Tibial nerve (tissue), 4 donors: ENCODE results near the gene PNMT. TPM values are rescaled to one million over a fixed set of nuclear protein-coding genes. Genes with fewer than 3 reads are reported as not detected.

Experiments used
- DNase-seq, 2 donors: peaks; one replicate each; pipeline ENCODE4 v3.0.0-alpha.2; 2019; ENCODE audit warnings: low spot score in 2 of 2
- H3K27ac ChIP-seq, 4 donors: fragments of 200-600 bp; sonication (generic) in 3 of 4; one replicate each; pipeline ENCODE4 v1.5.1; 2017 to 2019; ENCODE audit warnings: mild to moderate bottlenecking in 1 of 4
- H3K27me3 ChIP-seq, 2 donors: fragments of 200-600 bp; sonication (generic) in 1 of 2; one replicate each; pipeline versions ENCODE4 v1.5.1 to v1.6.0; 2017 to 2019
- H3K36me3 ChIP-seq, 3 donors: fragments of 200-600 bp; sonication (generic); one replicate each; pipeline ENCODE4 v1.5.1; 2018 to 2019
- H3K4me1 ChIP-seq, 4 donors: fragments of 200-600 bp; sonication (generic) in 3 of 4; one replicate each; pipeline ENCODE4 v1.5.1; 2017 to 2019
- H3K4me3 ChIP-seq, 4 donors: fragments of 200-600 bp; sonication (generic) in 3 of 4; one replicate each; pipeline ENCODE4 v1.5.1; 2017 to 2019; ENCODE audit warnings: mild to moderate bottlenecking in 1 of 4, moderate library complexity in 1 of 4
- H3K9me3 ChIP-seq, 4 donors: fragments of 200-600 bp; sonication (generic) in 3 of 4; one replicate each; pipeline ENCODE4 v1.5.1; 2017 to 2019
- EP300 ChIP-seq, 2 donors: sonication (generic); formaldehyde crosslinking; IDR thresholded peaks; one replicate each; pipeline ENCODE4 v1.6.1; 2017; ENCODE audit warnings: antibody characterized with exemption in 2 of 2, mild to moderate bottlenecking in 1 of 2
- POLR2A ChIP-seq, 2 donors: fragments of 450-650 bp; IDR thresholded peaks; one replicate each; pipeline ENCODE4 v1.6.1; 2017; ENCODE audit warnings: antibody characterized with exemption in 2 of 2, mild to moderate bottlenecking in 2 of 2, moderate library complexity in 2 of 2
- WGBS, 2 donors: methylation state at CpG; one replicate each; pipeline ENCODE4 v1.1.5; 2018; 5-methylcytosine and 5-hydroxymethylcytosine counted together
- total RNA-seq, 4 donors: library from RNA; depleted of rRNA; stranded (reverse); fragments of >200 nt; gene quantifications; one replicate each; pipeline ENCODE4 v1.1.0, GENCODE V29; 2016
- TF ChIP-seq, protein P1 (sequence below), 5 experiments: fragments of 200-600 bp in 3 of 5; fragments of 450-650 bp in 2 of 5; sonication (generic) in 3 of 5; IDR thresholded peaks; one replicate each; pipeline ENCODE4 v1.5.1; 2016 to 2019; ENCODE audit warnings: antibody characterized with exemption in 5 of 5, mild to moderate bottlenecking in 3 of 5, moderate library complexity in 2 of 5

Gene PNMT
- total RNA-seq, 4 donors from 2014 or later: 2.4 to 19.6 (median 12.4) TPM

DNA sequence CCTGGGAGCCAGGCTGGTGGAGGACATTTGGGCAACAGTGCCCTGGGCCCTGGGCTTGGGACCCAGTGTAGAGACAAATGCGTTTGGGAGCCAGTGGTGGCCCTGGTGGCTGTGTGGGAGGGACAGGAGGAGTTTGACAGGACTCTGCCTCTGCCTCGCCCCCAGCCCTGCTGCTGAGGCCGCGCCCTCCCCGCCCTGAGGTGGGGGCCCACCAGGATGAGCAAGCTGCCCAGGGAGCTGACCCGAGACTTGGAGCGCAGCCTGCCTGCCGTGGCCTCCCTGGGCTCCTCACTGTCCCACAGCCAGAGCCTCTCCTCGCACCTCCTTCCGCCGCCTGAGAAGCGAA is 15.0 kb upstream of the PNMT start:
- Histone ChIP-seq H3K4me1 (peaks cover 0 to 53% (median 22%) of the 10 kb centered on the region in 4 donors), H3K4me3 (peak overlapping the region; percentile 5 to 40 (median 18)), H3K27ac (peak overlapping the region; percentile 80 to 94 (median 88)), H3K27me3 (no peaks in the 10 kb centered on the region), H3K9me3 (no peaks in the 10 kb centered on the region), H3K36me3 (peaks cover 0 to 29% (median 7%) of the 10 kb centered on the region in 3 donors)
- no peak for DNase-seq
- 54 to 77% methylated on average over 12 of the region's 12 CpGs for WGBS, 2 donors
- no peak for TF ChIP-seq POLR2A (IDR thresholded peaks at IDR 0.05)
- no peak for TF ChIP-seq EP300 (IDR thresholded peaks at IDR 0.05)
- TF ChIP-seq, protein P1, sequence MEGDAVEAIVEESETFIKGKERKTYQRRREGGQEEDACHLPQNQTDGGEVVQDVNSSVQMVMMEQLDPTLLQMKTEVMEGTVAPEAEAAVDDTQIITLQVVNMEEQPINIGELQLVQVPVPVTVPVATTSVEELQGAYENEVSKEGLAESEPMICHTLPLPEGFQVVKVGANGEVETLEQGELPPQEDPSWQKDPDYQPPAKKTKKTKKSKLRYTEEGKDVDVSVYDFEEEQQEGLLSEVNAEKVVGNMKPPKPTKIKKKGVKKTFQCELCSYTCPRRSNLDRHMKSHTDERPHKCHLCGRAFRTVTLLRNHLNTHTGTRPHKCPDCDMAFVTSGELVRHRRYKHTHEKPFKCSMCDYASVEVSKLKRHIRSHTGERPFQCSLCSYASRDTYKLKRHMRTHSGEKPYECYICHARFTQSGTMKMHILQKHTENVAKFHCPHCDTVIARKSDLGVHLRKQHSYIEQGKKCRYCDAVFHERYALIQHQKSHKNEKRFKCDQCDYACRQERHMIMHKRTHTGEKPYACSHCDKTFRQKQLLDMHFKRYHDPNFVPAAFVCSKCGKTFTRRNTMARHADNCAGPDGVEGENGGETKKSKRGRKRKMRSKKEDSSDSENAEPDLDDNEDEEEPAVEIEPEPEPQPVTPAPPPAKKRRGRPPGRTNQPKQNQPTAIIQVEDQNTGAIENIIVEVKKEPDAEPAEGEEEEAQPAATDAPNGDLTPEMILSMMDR (IDR thresholded peaks at IDR 0.05): no peak

GRCh38 chr17:39653662-39654331 is 14.5 kb upstream of the PNMT start:
- no peaks in the 10 kb centered on the region for H3K9me3 ChIP-seq
- 53 to 54% methylated on average over 14 of the region's 14 CpGs for WGBS, 2 donors
- H3K4me1 ChIP-seq: peaks cover 0 to 57% (median 24%) of the 10 kb centered on the region in 4 donors
- peak; percentile 59 to 60 for DNase-seq
- H3K4me3 ChIP-seq: peak overlapping the region; percentile 5 to 40 (median 18)
- no peaks in the 10 kb centered on the region for H3K27me3 ChIP-seq
- peaks cover 0 to 34% (median 10%) of the 10 kb centered on the region in 3 donors for H3K36me3 ChIP-seq
- peak overlapping the region; percentile 80 to 94 (median 88) for H3K27ac ChIP-seq
- TF ChIP-seq EP300 (IDR thresholded peaks at IDR 0.05) (no peak), POLR2A (IDR thresholded peaks at IDR 0.05) (no peak)
- TF ChIP-seq, protein P1 (IDR thresholded peaks at IDR 0.05): peak; percentile 72 to 88 (median 73)

GRCh38 chr17:39655105-39655504 is 13.1 kb upstream of the PNMT start:
- Histone ChIP-seq H3K27ac (peak overlapping the region in 2 of 4 donors; percentile 93 to 94), H3K36me3 (peaks cover 0 to 46% (median 10%) of the 10 kb centered on the region in 3 donors), H3K9me3 (no peaks in the 10 kb centered on the region), H3K4me3 (peak overlapping the region in 1 of 4 donors; percentile 5), H3K4me1 (peaks cover 0 to 70% (median 37%) of the 10 kb centered on the region in 4 donors), H3K27me3 (no peaks in the 10 kb centered on the region)
- DNase-seq: no peak
- no peak for TF ChIP-seq POLR2A (IDR thresholded peaks at IDR 0.05)
- TF ChIP-seq, protein P1 (IDR thresholded peaks at IDR 0.05): no peak
- no peak for TF ChIP-seq EP300 (IDR thresholded peaks at IDR 0.05)
- WGBS, 2 donors: 72 to 73% methylated on average over 2 of the region's 2 CpGs

DNA sequence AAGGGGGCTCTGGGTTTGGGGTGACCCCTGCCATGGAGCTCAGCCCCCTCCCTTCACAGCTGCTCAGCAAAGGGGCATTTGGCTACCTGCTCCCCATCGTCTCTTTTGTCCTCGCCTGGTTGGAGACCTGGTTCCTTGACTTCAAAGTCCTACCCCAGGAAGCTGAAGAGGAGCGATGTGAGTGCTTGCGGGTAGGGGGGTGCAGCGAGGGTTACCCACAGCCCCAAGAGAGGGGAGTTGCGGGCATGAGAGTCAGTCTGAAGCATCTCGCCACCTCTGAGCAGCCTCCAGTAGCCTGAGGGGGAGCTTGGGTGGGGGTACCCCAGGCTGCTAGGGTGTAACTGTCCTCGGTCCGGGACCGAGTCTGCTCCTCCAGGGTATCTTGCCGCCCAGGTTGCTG is 9.9 kb upstream of the PNMT start:
- no peak for DNase-seq
- TF ChIP-seq EP300 (IDR thresholded peaks at IDR 0.05): no peak
- TF ChIP-seq POLR2A (IDR thresholded peaks at IDR 0.05): no peak
- TF ChIP-seq, protein P1 (IDR thresholded peaks at IDR 0.05): no peak
- Histone ChIP-seq H3K9me3 (no peaks in the 10 kb centered on the region), H3K4me3 (no peak overlapping the region), H3K36me3 (peaks cover 0 to 76% (median 19%) of the 10 kb centered on the region in 3 donors), H3K27me3 (no peaks in the 10 kb centered on the region), H3K27ac (peak overlapping the region in 2 of 4 donors; percentile 85 to 86), H3K4me1 (peaks cover 0 to 79% (median 36%) of the 10 kb centered on the region in 4 donors)
- WGBS, 2 donors: 94 to 95% methylated on average over 11 of the region's 11 CpGs

DNA sequence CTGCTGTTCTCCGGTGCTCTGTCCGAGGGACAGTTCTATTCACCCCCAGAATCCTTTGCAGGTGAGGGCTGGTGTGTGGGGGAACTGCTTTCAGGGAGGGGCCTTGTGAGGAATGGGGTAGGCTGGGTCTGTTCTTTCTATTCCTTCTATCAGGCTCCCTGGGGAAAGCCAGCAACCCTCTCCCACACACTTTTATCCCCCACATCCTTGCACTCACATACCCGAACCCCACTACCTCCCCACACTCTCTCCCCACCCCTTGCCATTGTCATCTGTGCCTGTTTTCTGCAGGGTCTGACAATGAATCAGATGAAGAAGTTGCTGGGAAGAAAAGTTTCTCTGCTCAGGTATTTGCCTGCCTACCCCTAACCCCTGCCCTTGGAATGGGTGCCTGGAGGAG is 9.5 kb upstream of the PNMT start:
- Histone ChIP-seq H3K36me3 (peaks cover 0 to 80% (median 19%) of the 10 kb centered on the region in 3 donors), H3K4me1 (peaks cover 0 to 79% (median 36%) of the 10 kb centered on the region in 4 donors), H3K9me3 (no peaks in the 10 kb centered on the region), H3K27me3 (no peaks in the 10 kb centered on the region), H3K27ac (peak overlapping the region; percentile 34 to 86 (median 80)), H3K4me3 (no peak overlapping the region)
- DNase-seq: no peak
- WGBS, 2 donors: 76 to 80% methylated on average over 3 of the region's 3 CpGs
- no peak for TF ChIP-seq EP300 (IDR thresholded peaks at IDR 0.05)
- TF ChIP-seq POLR2A (IDR thresholded peaks at IDR 0.05): no peak
- TF ChIP-seq, protein P1 (IDR thresholded peaks at IDR 0.05): no peak
